BJ (cell line): Measurements from ENCODE around the gene CD244. TPM values are rescaled to one million over a fixed set of nuclear protein-coding genes. Genes with fewer than 3 reads are reported as not detected.

Experiments
- CTCF ChIA-PET: fragments of 350-600 bp; formaldehyde crosslinking; extraction: SDS; loops from one replicate; lab custom pipeline; 2021; ENCODE audit warnings: antibody characterized with exemption, inconsistent platforms; lab: Yijun Ruan, JAX
- POLR2A ChIA-PET: fragments of 300-600 bp; sonication (Branson Sonifier 250); formaldehyde crosslinking; extraction: SDS; loops from one replicate; lab custom pipeline; 2021; ENCODE audit warnings: antibody characterized with exemption; lab: Charles Lee
- DNase-seq: peaks from one replicate; pipeline ENCODE4 v3.0.0-alpha.2; 2011; ENCODE audit warnings: low read depth
- H3K27me3 ChIP-seq: 2 replicates; pipeline ENCODE4 v1.6.0; 2011; ENCODE audit warnings: low read length; ENCODE audit not compliant: control insufficient read depth, insufficient read depth
- H3K36me3 ChIP-seq: 2 replicates; pipeline ENCODE4 v1.5.1; 2011; ENCODE audit warnings: low read length; ENCODE audit not compliant: control insufficient read depth, insufficient read depth
- H3K4me3 ChIP-seq: 2 replicates; pipeline ENCODE4 v1.5.1; 2011; ENCODE audit warnings: low read depth, mild to moderate bottlenecking, control low read depth, low read length
- polyA plus RNA-seq: library from polyadenylated mRNA; depleted of rRNA; stranded (reverse); fragments of >200 nt; gene quantifications from 2 replicates; pipeline ENCODE4 v1.2.3, GENCODE V29; 2011
- TF ChIP-seq, protein P1 (sequence below): IDR thresholded peaks from 2 replicates; pipeline ENCODE4 v1.5.1; 2011; ENCODE audit warnings: low read depth, mild to moderate bottlenecking, control low read depth, inconsistent platforms, low read length, moderate library complexity; ENCODE audit not compliant: insufficient read depth

Gene CD244
- polyA plus RNA-seq, 1 experiment, result not detected

GRCh38 chr1:160891474-160891873 lies 28.8 kb upstream of the CD244 start:
- TF ChIP-seq, protein P1, sequence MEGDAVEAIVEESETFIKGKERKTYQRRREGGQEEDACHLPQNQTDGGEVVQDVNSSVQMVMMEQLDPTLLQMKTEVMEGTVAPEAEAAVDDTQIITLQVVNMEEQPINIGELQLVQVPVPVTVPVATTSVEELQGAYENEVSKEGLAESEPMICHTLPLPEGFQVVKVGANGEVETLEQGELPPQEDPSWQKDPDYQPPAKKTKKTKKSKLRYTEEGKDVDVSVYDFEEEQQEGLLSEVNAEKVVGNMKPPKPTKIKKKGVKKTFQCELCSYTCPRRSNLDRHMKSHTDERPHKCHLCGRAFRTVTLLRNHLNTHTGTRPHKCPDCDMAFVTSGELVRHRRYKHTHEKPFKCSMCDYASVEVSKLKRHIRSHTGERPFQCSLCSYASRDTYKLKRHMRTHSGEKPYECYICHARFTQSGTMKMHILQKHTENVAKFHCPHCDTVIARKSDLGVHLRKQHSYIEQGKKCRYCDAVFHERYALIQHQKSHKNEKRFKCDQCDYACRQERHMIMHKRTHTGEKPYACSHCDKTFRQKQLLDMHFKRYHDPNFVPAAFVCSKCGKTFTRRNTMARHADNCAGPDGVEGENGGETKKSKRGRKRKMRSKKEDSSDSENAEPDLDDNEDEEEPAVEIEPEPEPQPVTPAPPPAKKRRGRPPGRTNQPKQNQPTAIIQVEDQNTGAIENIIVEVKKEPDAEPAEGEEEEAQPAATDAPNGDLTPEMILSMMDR, result no peak
- no peaks in the 10 kb centered on the region for H3K27me3 ChIP-seq
- DNase-seq, result no peak
- no peak overlapping the region for H3K4me3 ChIP-seq
- ChIA-PET POLR2A (no interaction called here), CTCF (no interaction called here)
- no peaks in the 10 kb centered on the region for H3K36me3 ChIP-seq

GRCh38 chr1:160888926-160889325 lies 26.2 kb upstream of the CD244 start:
- TF ChIP-seq, protein P1, result no peak
- no peaks in the 10 kb centered on the region for H3K27me3 ChIP-seq
- DNase-seq, result no peak
- H3K4me3 ChIP-seq, result no peak overlapping the region
- H3K36me3 ChIP-seq, result no peaks in the 10 kb centered on the region
- ChIA-PET CTCF (no interaction called here), POLR2A (no interaction called here)

DNA sequence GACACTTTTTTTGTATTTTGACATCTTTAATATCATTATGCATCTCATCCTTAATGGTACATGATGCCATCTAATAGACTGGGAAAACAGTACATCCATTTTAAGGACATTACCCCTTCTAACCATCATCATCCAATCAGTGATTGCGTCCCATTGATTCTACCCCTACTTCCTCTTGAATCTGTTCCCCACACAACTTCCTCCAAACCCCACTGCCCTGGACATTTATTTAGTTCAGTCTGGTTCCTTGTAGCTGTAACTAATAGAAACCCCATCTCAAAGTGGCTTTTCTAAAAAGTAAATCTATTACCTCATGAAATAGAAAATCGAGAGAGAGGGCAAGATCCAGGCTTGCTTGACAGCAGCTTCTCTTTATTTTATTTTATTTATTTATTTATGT lies 24.4 kb upstream of the CD244 start:
- CTCF ChIA-PET, result no interaction called here
- POLR2A ChIA-PET, result no interaction called here
- TF ChIP-seq, protein P1, result no peak
- DNase-seq, result no peak
- H3K36me3 ChIP-seq, result no peaks in the 10 kb centered on the region
- no peak overlapping the region for H3K4me3 ChIP-seq
- H3K27me3 ChIP-seq, result no peaks in the 10 kb centered on the region

- DNase-seq, result no peak
- Histone ChIP-seq H3K36me3 (no peaks in the 10 kb centered on the region), H3K27me3 (no peaks in the 10 kb centered on the region), H3K4me3 (no peak within 1 kb of the TSS)
- TF ChIP-seq, protein P1, result no peak
- ChIA-PET CTCF (interaction anchor here (1.0 kb wide), 1 partner anchor 11 kb away, joined by 3 read pairs; no protein-coding TSS in a partner anchor), POLR2A (no interaction called here)
Observed at GRCh38 chr1:160885042-160885441, 22.4 kb upstream of the CD244 start, which contains the start of gene ITLN1. Gene ITLN1, minus strand, starts transcription at chr1:160885180. Its CDS starts 303 bp downstream, at chr1:160884877.

DNA sequence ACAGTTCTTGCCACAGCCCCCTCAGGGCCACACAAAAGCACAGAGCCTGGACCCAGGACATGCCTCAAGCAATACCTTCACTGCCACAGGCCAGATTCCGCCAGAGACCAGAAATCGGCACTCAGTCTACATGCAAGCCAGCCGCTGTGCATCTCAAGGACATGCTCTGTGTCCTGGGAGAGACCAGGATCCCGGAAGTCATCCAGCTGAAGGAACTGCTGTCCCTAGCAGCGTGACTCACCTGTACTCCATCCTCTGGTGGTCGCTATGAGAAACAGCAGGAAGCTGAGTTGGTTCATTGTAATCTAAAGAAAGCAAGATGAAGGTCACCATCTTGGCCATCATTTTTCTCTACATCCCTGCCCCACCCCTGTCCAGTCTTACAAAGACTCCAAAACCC lies 21.9 kb upstream of the CD244 start:
- CTCF ChIA-PET, result interaction anchor here (1.0 kb wide), 1 partner anchor 10 kb away, joined by 3 read pairs; no protein-coding TSS in a partner anchor
- TF ChIP-seq, protein P1, result no peak

More for the DNA sequence above, 21.9 kb upstream of the CD244 start:
- Histone ChIP-seq H3K4me3 (no peak overlapping the region), H3K36me3 (no peaks in the 10 kb centered on the region), H3K27me3 (no peaks in the 10 kb centered on the region)
- POLR2A ChIA-PET, result no interaction called here
- DNase-seq, result no peak
